Panc1 (cell line): ENCODE measurements around the gene PRKD1. TPM values are rescaled to one million over a fixed set of nuclear protein-coding genes. Genes with fewer than 3 reads are reported as not detected.
A peak's percentile ranks its signal among the peaks of the same experiment; 100 is the strongest.
"Not testable (repeated sequence)": the region's sequence is repeated elsewhere in the genome, so short reads cannot be mapped to it uniquely, and the experiment has no call there.

Source experiments
- ATAC-seq: fragments of 200-7000 bp; cut with Tn5 transposase; 2 replicates; pipeline ENCODE4 v1.9.1; 2020; ENCODE audit warnings: mild to moderate bottlenecking, moderate library complexity
- BruUV-seq: library from RNA; stranded (reverse); fragments of 400-500 nt; replicated peaks from 2 replicates; lab custom pipeline; 2021; lab: Mats Ljungman, UMichigan
- CTCF ChIA-PET: fragments of 300-600 bp; sonication (Branson Sonifier 250); formaldehyde crosslinking; loops from one replicate; lab custom pipeline; 2022; ENCODE audit warnings: antibody characterized with exemption; lab: Charles Lee
- POLR2A ChIA-PET: fragments of 300-600 bp; sonication (Branson Sonifier 250); formaldehyde crosslinking; loops from one replicate; lab custom pipeline; 2022; ENCODE audit warnings: antibody characterized with exemption; lab: Charles Lee
- DNase-seq: peaks from one replicate; pipeline ENCODE4 v3.0.0-alpha.2; 2010; ENCODE audit warnings: low read depth, low spot score
- H3K27ac ChIP-seq: 2 replicates; pipeline ENCODE4 v1.5.1; 2011; ENCODE audit warnings: mild to moderate bottlenecking, low read length, inconsistent platforms
- H3K27me3 ChIP-seq: fragments of 200-500 bp; sonication (Bioruptor generic); 2 replicates; pipeline ENCODE4 v1.6.0; 2014; ENCODE audit warnings: low read length, inconsistent platforms; ENCODE audit not compliant: control insufficient read depth, insufficient read depth
- H3K36me3 ChIP-seq: fragments of 200-500 bp; sonication (Bioruptor generic); 2 replicates; pipeline ENCODE4 v1.5.1; 2014; ENCODE audit warnings: inconsistent platforms, mild to moderate bottlenecking, low read length, moderate library complexity; ENCODE audit not compliant: control insufficient read depth, insufficient read depth
- H3K4me1 ChIP-seq: 2 replicates; pipeline ENCODE4 v1.5.1; 2011; ENCODE audit warnings: inconsistent platforms, mild to moderate bottlenecking, low read length, moderate library complexity; ENCODE audit not compliant: control insufficient read depth, insufficient read depth
- H3K4me3 ChIP-seq, 2 experiments: 2 replicates each; pipeline ENCODE4 v1.5.1; 2011 to 2012; ENCODE audit warnings: low read depth in 2 of 2, low read length in 2 of 2, mild to moderate bottlenecking in 2 of 2, inconsistent platforms in 1 of 2, moderate library complexity in 1 of 2
- H3K9me3 ChIP-seq: fragments of 200-500 bp; sonication (Bioruptor generic); 2 replicates; pipeline ENCODE4 v1.5.1; 2014; ENCODE audit warnings: low read depth, mild to moderate bottlenecking, inconsistent platforms, low read length, moderate library complexity; ENCODE audit not compliant: control insufficient read depth, insufficient read depth
- POLR2AphosphoS5 ChIP-seq: IDR thresholded peaks from 2 replicates; pipeline ENCODE4 v1.6.1; 2012; ENCODE audit warnings: mild to moderate bottlenecking, low read depth, low read length, moderate library complexity
- SIN3A ChIP-seq: IDR thresholded peaks from 2 replicates; pipeline ENCODE4 v1.6.1; 2012; ENCODE audit warnings: low read depth, mild to moderate bottlenecking, low read length, moderate library complexity, borderline replicate concordance; ENCODE audit not compliant: insufficient read depth
- TCF7L2 ChIP-seq: IDR thresholded peaks from 2 replicates; pipeline ENCODE4 v1.6.1; 2011; ENCODE audit warnings: mild to moderate bottlenecking, low read depth, low read length, inconsistent platforms
- in situ Hi-C: cut with HindIII; loops from 2 replicates; pipeline ENCODE4 v1.10.0; 2016; ENCODE audit warnings: low sequenced_read_pairs, low pct_unique_long_range_greater_than_20kb
- intact Hi-C: fragments of 100-400 bp; cut with micrococcal nuclease; formaldehyde crosslinking; loops from one replicate; pipeline ENCODE4 v1.10.0; 2022; ENCODE audit not compliant: unreplicated experiment
- total RNA-seq: library from RNA; stranded (reverse); gene quantifications from one replicate; pipeline ENCODE4 v1.2.1, GENCODE V29; 2021; ENCODE audit not compliant: unreplicated experiment
- TF ChIP-seq, protein P1 (sequence below), 2 experiments: IDR thresholded peaks; 2 replicates each; pipeline ENCODE4 v1.6.1; 2011 to 2012; ENCODE audit warnings: low read depth in 2 of 2, control low read depth in 1 of 2, low read length in 1 of 2, mild to moderate bottlenecking in 1 of 2, moderate library complexity in 1 of 2; ENCODE audit not compliant: insufficient read depth in 1 of 2
- TF ChIP-seq, protein P2 (sequence below): fragments of 450-650 bp; IDR thresholded peaks from 2 replicates; pipeline ENCODE4 v1.5.1; 2017; ENCODE audit warnings: mild to moderate bottlenecking

Gene PRKD1
- total RNA-seq, 1 experiment from 2014 or later = 8.2 TPM

DNA sequence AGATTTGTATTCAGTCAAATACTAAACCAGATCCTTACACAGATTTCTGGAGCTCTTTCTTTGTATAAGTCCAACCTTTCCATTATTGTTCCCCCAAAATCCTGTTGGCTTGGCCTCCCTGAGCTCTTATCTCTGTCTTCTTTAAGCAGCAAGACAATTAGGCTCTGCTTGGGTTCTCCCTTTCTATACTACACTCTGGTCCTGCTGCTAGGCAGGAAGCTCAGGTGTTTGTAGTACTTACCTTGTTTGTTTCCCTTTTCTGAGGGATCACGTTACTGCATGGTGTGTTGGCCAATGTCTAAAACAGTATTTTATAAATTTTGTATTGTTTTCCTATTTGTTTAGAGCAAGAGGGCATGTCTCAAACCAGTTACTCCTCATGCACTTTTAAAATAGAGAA lies 192.9 kb downstream of the PRKD1 start:
- BruUV-seq = no TSS peak

DNA sequence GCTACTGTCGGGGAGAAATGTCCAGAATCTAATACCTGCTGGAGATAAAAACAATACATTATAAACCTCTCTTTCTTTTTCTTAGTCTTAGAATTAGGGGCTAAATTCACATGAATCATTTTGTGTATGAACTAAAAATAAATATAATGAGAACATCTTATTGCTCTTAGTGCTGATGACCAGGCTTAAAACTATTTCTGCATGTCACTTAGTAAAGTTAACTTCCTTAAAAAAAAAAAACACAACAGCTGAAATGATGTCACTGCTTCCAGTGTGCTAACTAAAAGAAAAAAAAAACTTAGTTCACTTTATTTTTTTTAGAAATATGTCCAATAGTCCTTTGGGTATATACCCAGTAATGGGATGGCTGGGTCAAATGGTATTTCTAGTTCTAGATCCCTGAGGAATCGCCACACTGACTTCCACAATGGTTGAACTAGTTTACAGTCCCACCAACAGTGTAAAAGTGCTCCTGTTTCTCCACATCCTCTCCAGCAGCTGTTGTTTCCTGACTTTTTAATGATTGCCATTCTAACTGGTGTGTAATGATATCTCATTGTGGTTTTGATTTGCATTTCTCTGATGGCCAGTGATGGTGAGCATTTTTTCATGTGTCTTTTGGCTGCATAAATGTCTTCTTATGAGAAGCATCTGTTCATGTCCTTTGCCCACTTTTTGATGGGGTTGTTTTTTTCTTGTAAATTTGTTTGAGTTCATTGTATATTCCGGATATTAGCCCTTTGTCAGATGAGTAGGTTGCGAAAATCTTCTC lies 200.9 kb downstream of the PRKD1 start:
- intact Hi-C loops, POLR2A ChIA-PET, H3K36me3 ChIP-seq, ATAC-seq, in situ Hi-C loops, H3K27me3 ChIP-seq, H3K4me1 ChIP-seq, CTCF ChIA-PET, BruUV-seq, H3K9me3 ChIP-seq, H3K4me3 ChIP-seq, H3K27ac ChIP-seq, DNase-seq: not testable (repeated sequence)

More for the DNA sequence above, 192.9 kb downstream of the PRKD1 start:
- Histone ChIP-seq H3K36me3 (no peaks in the 10 kb centered on the region), H3K4me1 (no peaks in the 10 kb centered on the region), H3K27ac (no peak overlapping the region), H3K9me3 (no peaks in the 10 kb centered on the region), H3K4me3 (no peak overlapping the region), H3K27me3 (no peaks in the 10 kb centered on the region)
- POLR2A ChIA-PET = no interaction called here
- CTCF ChIA-PET = no interaction called here
- intact Hi-C loops = no loop called here
- DNase-seq (no peak), ATAC-seq (no peak)
- TF ChIP-seq TCF7L2 = no peak
- no peak for TF ChIP-seq SIN3A
- TF ChIP-seq, protein P1, sequence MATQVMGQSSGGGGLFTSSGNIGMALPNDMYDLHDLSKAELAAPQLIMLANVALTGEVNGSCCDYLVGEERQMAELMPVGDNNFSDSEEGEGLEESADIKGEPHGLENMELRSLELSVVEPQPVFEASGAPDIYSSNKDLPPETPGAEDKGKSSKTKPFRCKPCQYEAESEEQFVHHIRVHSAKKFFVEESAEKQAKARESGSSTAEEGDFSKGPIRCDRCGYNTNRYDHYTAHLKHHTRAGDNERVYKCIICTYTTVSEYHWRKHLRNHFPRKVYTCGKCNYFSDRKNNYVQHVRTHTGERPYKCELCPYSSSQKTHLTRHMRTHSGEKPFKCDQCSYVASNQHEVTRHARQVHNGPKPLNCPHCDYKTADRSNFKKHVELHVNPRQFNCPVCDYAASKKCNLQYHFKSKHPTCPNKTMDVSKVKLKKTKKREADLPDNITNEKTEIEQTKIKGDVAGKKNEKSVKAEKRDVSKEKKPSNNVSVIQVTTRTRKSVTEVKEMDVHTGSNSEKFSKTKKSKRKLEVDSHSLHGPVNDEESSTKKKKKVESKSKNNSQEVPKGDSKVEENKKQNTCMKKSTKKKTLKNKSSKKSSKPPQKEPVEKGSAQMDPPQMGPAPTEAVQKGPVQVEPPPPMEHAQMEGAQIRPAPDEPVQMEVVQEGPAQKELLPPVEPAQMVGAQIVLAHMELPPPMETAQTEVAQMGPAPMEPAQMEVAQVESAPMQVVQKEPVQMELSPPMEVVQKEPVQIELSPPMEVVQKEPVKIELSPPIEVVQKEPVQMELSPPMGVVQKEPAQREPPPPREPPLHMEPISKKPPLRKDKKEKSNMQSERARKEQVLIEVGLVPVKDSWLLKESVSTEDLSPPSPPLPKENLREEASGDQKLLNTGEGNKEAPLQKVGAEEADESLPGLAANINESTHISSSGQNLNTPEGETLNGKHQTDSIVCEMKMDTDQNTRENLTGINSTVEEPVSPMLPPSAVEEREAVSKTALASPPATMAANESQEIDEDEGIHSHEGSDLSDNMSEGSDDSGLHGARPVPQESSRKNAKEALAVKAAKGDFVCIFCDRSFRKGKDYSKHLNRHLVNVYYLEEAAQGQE (IDR thresholded peaks at IDR 0.05; ENCODE audit: insufficient read depth in 1 of 2, low read depth in 2 of 2, low read length in 1 of 2) = no peak
- TF ChIP-seq, protein P2, sequence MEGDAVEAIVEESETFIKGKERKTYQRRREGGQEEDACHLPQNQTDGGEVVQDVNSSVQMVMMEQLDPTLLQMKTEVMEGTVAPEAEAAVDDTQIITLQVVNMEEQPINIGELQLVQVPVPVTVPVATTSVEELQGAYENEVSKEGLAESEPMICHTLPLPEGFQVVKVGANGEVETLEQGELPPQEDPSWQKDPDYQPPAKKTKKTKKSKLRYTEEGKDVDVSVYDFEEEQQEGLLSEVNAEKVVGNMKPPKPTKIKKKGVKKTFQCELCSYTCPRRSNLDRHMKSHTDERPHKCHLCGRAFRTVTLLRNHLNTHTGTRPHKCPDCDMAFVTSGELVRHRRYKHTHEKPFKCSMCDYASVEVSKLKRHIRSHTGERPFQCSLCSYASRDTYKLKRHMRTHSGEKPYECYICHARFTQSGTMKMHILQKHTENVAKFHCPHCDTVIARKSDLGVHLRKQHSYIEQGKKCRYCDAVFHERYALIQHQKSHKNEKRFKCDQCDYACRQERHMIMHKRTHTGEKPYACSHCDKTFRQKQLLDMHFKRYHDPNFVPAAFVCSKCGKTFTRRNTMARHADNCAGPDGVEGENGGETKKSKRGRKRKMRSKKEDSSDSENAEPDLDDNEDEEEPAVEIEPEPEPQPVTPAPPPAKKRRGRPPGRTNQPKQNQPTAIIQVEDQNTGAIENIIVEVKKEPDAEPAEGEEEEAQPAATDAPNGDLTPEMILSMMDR = no peak
- no peak for TF ChIP-seq POLR2AphosphoS5
- in situ Hi-C loops = no loop called here

DNA sequence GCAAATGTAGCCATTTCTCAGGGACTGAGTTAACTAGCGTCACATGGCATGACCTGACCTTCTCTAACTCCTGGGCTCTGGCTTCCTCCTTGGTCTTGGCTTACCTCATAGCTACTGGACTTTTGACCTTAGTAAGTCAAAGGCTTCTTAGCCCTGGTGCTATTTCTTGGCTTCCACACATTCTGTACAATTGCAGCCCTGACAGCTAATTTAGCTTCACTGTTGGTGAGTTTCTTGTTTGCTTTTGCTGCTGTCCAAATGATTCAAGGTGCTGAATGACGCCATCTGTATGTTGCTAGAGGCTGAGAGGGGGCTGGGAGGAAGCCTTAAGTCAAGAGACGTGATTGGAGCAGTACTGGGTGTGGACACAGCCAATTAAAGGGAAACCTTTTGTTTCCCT lies 202.7 kb downstream of the PRKD1 start:
- Histone ChIP-seq H3K4me3 (no peak overlapping the region), H3K9me3 (no peaks in the 10 kb centered on the region), H3K4me1 (no peaks in the 10 kb centered on the region), H3K36me3 (no peaks in the 10 kb centered on the region), H3K27me3 (no peaks in the 10 kb centered on the region), H3K27ac (no peak overlapping the region)
- DNase-seq (no peak), ATAC-seq (no peak)
- TF ChIP-seq, protein P2 = no peak
- TF ChIP-seq POLR2AphosphoS5 = no peak
- TF ChIP-seq, protein P1 (IDR thresholded peaks at IDR 0.05; ENCODE audit: insufficient read depth in 1 of 2, low read depth in 2 of 2, low read length in 1 of 2) = peak; percentile 59 to 63; a peak in 2 of 4 replicates
- ChIA-PET POLR2A (no interaction called here), CTCF (no interaction called here)
- no TSS peak for BruUV-seq
- intact Hi-C loops = no loop called here
- in situ Hi-C loops = no loop called here
